Kidney (tissue), 14 donors: ENCODE measurements around the gene AAK1. TPM values are rescaled to one million over a fixed set of nuclear protein-coding genes. Genes with fewer than 3 reads are reported as not detected.
"Not testable (repeated sequence)": the region's sequence is repeated elsewhere in the genome, so short reads cannot be mapped to it uniquely, and the experiment has no call there.

ENCODE experiments used
- DNase-seq, 5 donors: peaks; one replicate each; pipeline ENCODE4 v3.0.0-alpha.2; 2013 to 2020
- FAIRE-seq: peaks from 2 replicates; lab custom pipeline; 2012; peaks lifted over from hg19 to GRCh38; lab: Jason Lieb, UNC
- H3K27ac ChIP-seq, 2 donors: one replicate each; pipeline ENCODE4 v1.7.0; 2013; ENCODE audit warnings: low read depth in 2 of 2, low read length in 2 of 2, inconsistent platforms in 1 of 2
- H3K27me3 ChIP-seq: one replicate; pipeline ENCODE4 v1.7.1; 2013; ENCODE audit warnings: low read length, inconsistent platforms; ENCODE audit not compliant: control insufficient read depth, insufficient read depth
- H3K36me3 ChIP-seq, 3 donors: one replicate each; pipeline versions ENCODE4 v1.7.0 to v1.7.1; 2013; ENCODE audit warnings: low read length in 3 of 3, control low read depth in 1 of 3, inconsistent platforms in 1 of 3; ENCODE audit not compliant: insufficient read depth in 3 of 3, control insufficient read depth in 2 of 3
- H3K4me1 ChIP-seq, 3 donors: one replicate each; pipeline versions ENCODE4 v1.7.0 to v1.7.1; 2013; ENCODE audit warnings: low read length in 3 of 3, inconsistent platforms in 1 of 3, low read depth in 1 of 3; ENCODE audit not compliant: control insufficient read depth in 2 of 3, insufficient read depth in 2 of 3
- H3K4me3 ChIP-seq, 3 donors: one replicate each; pipeline versions ENCODE4 v1.7.0 to v1.8.1; 2013; ENCODE audit warnings: low read length in 3 of 3, control low read depth in 1 of 3, inconsistent platforms in 1 of 3
- H3K9ac ChIP-seq, 3 donors: one replicate each; pipeline versions ENCODE4 v1.7.0 to v1.7.1; 2013; ENCODE audit warnings: low read length in 3 of 3, control low read depth in 1 of 3, inconsistent platforms in 1 of 3
- H3K9me3 ChIP-seq, 3 donors: one replicate each; pipeline versions ENCODE4 v1.7.0 to v1.7.1; 2013; ENCODE audit warnings: low read length in 3 of 3, control low read depth in 1 of 3, inconsistent platforms in 1 of 3; ENCODE audit not compliant: control insufficient read depth in 2 of 3, insufficient read depth in 1 of 3
- intact Hi-C: fragments of 100-400 bp; cut with DNase I; formaldehyde crosslinking; loops from one replicate; pipeline ENCODE4 v1.11.1; 2022
- polyA plus RNA-seq: library from polyadenylated mRNA; stranded (reverse); fragments of 350-450 nt; fragmentation: Illumina TruSeq; extraction: RNeasy Lipid Tissue Mini Kit (QIAGEN cat#74804); gene quantifications from one replicate; pipeline ENCODE4 v1.2.3, GENCODE V29; 2014; ENCODE audit warnings: low read depth, low replicate concordance; ENCODE audit not compliant: insufficient read depth
- total RNA-seq: library from RNA; stranded (reverse); fragmentation: NEBNext Ultra II Directional; extraction: Animal tissue kit (Norgen Biotek cat#: 25700); gene quantifications from one replicate; pipeline ENCODE4 v1.2.1, GENCODE V29; 2021
- TF ChIP-seq, protein P1 (sequence below): IDR thresholded peaks from 3 replicates; pipeline ENCODE4 v1.5.1; 2012; ENCODE audit warnings: mild to moderate bottlenecking, moderate library complexity, borderline replicate concordance; ENCODE audit not compliant: insufficient read depth; ENCODE audit errors: extremely low read depth
- donor health status: control.
- donor health status: control.
- donor health status: control.
- donor health status: control.
- donor health status: control.
- donor health status: DM: yes; HTN: yes; CAD: no.
- donor health status: Normal renal cell carcinoma (clear cell type).

The AAK1 gene
- total and polyA plus RNA-seq, 2 donors from 2014 or later, result 25.8 to 93.7 TPM

DNA sequence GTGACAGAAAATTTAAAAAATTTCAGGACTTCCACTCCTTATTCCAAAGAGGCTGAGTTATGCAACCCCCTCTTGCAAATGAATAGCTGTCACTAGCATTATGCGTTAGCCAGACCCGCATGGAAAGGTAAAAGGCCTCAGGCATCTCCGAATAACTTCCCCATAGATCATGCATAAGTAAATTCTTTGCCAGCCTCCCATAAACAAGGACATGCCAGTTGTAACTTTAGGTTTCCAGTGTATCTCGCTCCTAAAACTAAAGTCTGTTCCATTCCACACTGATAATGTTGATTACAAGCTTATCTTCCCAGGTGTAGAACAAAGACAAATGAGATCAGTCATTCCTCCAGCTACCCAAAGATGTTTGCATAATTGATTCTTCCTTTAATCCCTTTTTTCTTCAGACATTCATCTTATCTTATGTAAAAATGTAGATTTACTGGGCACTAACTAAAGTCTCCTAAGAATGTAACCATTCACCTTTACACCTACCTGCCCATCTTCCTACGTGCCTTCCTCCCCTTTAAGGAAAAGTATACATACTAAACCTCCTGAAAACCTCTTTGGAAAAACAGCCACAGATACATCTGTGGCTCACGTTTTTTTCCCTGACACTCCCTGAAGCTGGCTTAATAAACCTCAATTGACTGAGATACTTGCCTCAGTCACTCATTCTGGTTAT is 192.7 kb downstream of the AAK1 start:
- FAIRE-seq, result no peak
- H3K9ac ChIP-seq, result no peak overlapping the region
- no peaks in the 10 kb centered on the region for H3K9me3 ChIP-seq
- no peak for DNase-seq
- no peaks in the 10 kb centered on the region for H3K27me3 ChIP-seq
- no peak overlapping the region for H3K4me3 ChIP-seq
- no peak overlapping the region for H3K27ac ChIP-seq
- H3K36me3 ChIP-seq, result no peaks in the 10 kb centered on the region
- H3K4me1 ChIP-seq, result no peaks in the 10 kb centered on the region
- intact Hi-C loops, result no loop called here
- TF ChIP-seq, protein P1, sequence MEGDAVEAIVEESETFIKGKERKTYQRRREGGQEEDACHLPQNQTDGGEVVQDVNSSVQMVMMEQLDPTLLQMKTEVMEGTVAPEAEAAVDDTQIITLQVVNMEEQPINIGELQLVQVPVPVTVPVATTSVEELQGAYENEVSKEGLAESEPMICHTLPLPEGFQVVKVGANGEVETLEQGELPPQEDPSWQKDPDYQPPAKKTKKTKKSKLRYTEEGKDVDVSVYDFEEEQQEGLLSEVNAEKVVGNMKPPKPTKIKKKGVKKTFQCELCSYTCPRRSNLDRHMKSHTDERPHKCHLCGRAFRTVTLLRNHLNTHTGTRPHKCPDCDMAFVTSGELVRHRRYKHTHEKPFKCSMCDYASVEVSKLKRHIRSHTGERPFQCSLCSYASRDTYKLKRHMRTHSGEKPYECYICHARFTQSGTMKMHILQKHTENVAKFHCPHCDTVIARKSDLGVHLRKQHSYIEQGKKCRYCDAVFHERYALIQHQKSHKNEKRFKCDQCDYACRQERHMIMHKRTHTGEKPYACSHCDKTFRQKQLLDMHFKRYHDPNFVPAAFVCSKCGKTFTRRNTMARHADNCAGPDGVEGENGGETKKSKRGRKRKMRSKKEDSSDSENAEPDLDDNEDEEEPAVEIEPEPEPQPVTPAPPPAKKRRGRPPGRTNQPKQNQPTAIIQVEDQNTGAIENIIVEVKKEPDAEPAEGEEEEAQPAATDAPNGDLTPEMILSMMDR, result no peak

DNA sequence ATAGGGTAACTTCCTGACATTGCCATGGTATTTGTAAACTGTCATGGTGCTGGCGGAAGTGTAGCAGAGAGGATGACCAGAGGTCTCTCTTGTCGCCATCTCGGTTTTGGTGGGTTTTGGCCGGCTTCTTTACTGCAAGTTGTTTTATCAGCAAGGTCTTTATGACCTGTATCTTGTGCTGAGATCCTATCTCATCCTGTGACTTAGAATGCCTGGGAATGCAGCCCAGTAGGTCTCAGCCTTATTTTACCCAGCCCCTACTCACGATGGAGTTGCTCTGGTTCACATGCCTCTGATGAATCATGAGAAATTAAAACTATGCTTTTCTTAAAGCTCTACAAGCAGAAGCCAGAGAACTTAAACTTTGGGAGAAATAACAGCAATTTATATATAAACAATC is 193.6 kb downstream of the AAK1 start:
- intact Hi-C loops, result no loop called here
- DNase-seq, result no peak

DNA sequence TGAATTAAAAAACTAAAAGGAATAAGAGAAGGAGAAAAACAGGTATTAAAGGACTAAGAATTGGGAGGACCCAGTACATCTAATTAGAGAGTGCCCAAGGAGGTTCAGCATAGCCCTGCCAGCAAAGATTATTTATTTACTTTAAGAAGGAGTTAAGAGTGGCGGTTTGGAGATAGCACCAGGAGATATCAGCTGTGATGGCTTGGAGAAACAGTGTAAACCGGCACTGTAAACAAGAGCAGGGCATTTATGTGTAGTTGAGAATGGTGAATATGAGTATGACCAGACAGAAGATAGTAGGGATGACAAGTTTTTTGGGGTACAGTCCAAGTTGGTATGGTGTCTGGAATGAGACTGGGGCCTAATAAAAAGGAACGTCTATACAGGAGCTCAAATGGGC is 199.9 kb downstream of the AAK1 start:
- H3K4me3 ChIP-seq, H3K9me3 ChIP-seq, H3K4me1 ChIP-seq, H3K36me3 ChIP-seq, intact Hi-C loops, FAIRE-seq, H3K9ac ChIP-seq, H3K27ac ChIP-seq, H3K27me3 ChIP-seq, DNase-seq: not testable (repeated sequence)

More for the DNA sequence above, 193.6 kb downstream of the AAK1 start:
- Histone ChIP-seq H3K9ac (no peak overlapping the region), H3K4me1 (no peaks in the 10 kb centered on the region), H3K27me3 (no peaks in the 10 kb centered on the region), H3K4me3 (no peak overlapping the region), H3K27ac (no peak overlapping the region), H3K36me3 (no peaks in the 10 kb centered on the region), H3K9me3 (no peaks in the 10 kb centered on the region)
- no peak for FAIRE-seq
- TF ChIP-seq, protein P1, result no peak

DNA sequence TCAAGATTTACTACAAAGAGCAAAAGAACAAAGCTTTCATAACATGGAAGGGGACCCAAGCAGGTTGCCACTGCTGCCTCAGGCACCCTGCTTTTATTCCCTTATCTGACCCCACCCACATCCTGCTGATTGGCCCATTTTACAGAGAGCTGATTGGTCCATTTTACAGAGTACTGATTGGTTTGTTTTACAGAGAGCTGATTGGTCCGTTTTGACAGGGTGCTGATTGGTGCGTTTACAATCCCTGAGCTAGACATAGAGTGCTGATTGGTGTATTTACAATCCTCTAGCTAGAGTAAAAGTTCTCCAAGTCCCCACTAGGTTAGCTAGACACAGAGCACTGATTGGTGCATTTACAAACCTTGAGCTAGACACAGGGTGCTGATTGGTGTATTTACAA is 204.0 kb downstream of the AAK1 start:
- H3K27ac ChIP-seq, H3K36me3 ChIP-seq, H3K9me3 ChIP-seq, H3K9ac ChIP-seq, intact Hi-C loops, FAIRE-seq, H3K27me3 ChIP-seq, DNase-seq, H3K4me3 ChIP-seq: not testable (repeated sequence)
- H3K4me1 ChIP-seq, result peaks cover 0 to 20% (median 7%) of the 10 kb centered on the region in 3 donors
